GM20000 (cell line): ENCODE results near the gene MNT.

Source experiments
- DNase-seq: peaks from one replicate; pipeline ENCODE4 v3.0.0; 2012; ENCODE audit warnings: low spot score
- TF ChIP-seq, protein P1 (sequence below): IDR thresholded peaks from 2 replicates; pipeline ENCODE4 v1.5.1; 2012; ENCODE audit warnings: mild to moderate bottlenecking, control low read depth; ENCODE audit errors: extremely low read depth, missing control alignments

Gene MNT

GRCh38 chr17:2375406-2375805 lies 25.5 kb downstream of the MNT start:
- DNase-seq = no peak
- TF ChIP-seq, protein P1, sequence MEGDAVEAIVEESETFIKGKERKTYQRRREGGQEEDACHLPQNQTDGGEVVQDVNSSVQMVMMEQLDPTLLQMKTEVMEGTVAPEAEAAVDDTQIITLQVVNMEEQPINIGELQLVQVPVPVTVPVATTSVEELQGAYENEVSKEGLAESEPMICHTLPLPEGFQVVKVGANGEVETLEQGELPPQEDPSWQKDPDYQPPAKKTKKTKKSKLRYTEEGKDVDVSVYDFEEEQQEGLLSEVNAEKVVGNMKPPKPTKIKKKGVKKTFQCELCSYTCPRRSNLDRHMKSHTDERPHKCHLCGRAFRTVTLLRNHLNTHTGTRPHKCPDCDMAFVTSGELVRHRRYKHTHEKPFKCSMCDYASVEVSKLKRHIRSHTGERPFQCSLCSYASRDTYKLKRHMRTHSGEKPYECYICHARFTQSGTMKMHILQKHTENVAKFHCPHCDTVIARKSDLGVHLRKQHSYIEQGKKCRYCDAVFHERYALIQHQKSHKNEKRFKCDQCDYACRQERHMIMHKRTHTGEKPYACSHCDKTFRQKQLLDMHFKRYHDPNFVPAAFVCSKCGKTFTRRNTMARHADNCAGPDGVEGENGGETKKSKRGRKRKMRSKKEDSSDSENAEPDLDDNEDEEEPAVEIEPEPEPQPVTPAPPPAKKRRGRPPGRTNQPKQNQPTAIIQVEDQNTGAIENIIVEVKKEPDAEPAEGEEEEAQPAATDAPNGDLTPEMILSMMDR = no peak

GRCh38 chr17:2374549-2375285 lies 26.1 kb downstream of the MNT start:
- TF ChIP-seq, protein P1 = no peak

DNA sequence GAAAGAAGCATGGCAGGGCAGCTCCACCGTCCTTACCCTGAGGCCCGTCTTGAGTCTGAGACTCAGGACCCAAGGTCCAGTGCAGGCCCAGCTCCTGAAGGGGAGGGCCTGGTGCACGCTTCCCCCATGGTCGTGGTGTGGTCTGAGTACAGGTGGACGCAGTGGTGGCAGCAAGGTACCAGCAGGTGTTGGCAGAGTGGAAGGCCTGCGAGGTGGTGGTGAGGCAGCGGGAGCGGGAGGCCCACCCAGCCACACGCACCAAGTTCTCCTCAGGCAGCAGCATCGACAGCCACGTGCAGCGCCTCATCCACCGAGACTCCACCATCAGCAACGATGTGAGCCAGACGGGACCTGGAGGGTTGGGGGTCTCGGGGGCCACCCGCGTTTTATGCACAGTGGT lies 27.7 kb downstream of the MNT start:
- TF ChIP-seq, protein P1 = no peak
- no peak for DNase-seq

More at GRCh38 chr17:2374549-2375285, 26.1 kb downstream of the MNT start:
- DNase-seq = no peak

GRCh38 chr17:2372681-2373080 lies 28.2 kb downstream of the MNT start:
- TF ChIP-seq, protein P1 = no peak

DNA sequence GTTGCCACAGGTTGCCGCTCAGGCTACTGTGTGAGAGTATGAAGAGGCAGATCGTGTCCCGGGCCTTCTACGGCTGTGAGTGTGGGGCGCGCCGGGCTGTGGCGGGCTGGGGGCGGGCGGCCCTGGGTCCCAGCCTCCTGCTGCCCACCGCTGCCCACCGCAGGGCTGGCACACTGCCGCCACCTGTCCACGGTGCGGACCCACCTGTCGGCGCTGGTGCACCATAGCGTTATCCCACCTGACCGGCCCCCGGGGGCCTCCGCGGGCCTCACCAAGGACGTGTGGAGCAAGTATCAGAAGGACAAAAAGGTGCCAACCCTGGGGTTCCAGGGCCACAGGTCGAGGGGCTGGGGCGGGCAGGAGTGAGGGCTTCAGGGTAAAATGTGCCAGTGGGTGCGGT lies 28.7 kb downstream of the MNT start:
- TF ChIP-seq, protein P1 = no peak
- no peak for DNase-seq

More at GRCh38 chr17:2372681-2373080, 28.2 kb downstream of the MNT start:
- no peak for DNase-seq

DNA sequence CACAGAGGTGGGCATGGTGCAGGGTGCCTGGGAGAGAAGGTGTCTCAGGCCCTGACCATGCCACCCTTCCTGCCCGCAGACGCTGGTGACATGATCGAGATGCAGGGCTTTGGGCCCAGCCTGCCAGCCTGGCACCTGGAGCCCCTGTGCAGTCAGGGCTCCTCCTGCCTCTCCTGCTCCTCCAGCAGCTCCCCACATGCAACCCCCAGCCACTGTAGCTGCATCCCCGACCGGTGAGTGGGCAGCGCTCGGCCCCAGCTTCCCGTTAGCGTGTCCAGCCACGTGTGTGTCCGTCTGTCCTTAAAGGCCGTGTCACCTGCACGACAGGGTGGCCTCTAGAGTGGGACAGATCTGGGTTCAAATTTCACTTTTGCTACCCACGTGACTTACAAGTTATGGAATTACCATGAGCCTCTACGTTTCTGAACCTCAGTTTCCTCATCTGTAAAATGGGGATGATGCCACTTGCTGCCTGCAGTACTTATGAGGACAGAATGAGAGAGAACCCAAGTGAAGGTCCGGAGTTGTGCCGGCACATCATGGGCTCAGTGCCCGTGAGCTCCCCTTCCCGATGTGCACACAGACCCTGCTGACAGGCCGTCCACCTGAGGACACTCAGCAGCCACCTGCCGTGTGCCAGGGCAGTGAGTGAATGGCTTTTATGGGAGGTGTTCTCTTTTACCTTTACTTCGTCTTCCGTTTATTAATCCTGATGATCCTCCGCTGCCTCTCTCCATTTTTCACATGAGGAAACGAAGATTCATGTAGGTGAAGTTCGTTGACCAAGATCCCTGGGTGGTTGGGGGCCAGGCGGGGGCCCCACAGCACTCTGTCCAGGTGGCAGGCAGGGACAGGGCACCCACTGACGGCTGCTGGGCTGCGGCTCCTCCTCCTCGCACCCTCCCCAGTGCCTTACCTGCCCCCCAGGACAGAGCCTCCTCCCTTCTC lies 29.4 kb downstream of the MNT start:
- TF ChIP-seq, protein P1 = no peak
- no peak for DNase-seq

GRCh38 chr17:2370211-2370589 lies 30.7 kb downstream of the MNT start:
- TF ChIP-seq, protein P1 = no peak

More at GRCh38 chr17:2370211-2370589, 30.7 kb downstream of the MNT start:
- DNase-seq = no peak
